Measurements from ENCODE around the gene CERS6.

- TF ChIP-seq ZNF565 (CRISPR knock-in tag; conservative IDR thresholded peaks at IDR 0.05; ENCODE audit: low read depth): no peak
- TF ChIP-seq ZFP30 (CRISPR knock-in tag; IDR thresholded peaks at IDR 0.05): no peak
- no peak for TF ChIP-seq ZFP3 (CRISPR knock-in tag; IDR thresholded peaks at IDR 0.05)
- no peak for TF ChIP-seq CSDC2 (CRISPR knock-in tag; IDR thresholded peaks at IDR 0.05)
- TF ChIP-seq, protein P1, sequence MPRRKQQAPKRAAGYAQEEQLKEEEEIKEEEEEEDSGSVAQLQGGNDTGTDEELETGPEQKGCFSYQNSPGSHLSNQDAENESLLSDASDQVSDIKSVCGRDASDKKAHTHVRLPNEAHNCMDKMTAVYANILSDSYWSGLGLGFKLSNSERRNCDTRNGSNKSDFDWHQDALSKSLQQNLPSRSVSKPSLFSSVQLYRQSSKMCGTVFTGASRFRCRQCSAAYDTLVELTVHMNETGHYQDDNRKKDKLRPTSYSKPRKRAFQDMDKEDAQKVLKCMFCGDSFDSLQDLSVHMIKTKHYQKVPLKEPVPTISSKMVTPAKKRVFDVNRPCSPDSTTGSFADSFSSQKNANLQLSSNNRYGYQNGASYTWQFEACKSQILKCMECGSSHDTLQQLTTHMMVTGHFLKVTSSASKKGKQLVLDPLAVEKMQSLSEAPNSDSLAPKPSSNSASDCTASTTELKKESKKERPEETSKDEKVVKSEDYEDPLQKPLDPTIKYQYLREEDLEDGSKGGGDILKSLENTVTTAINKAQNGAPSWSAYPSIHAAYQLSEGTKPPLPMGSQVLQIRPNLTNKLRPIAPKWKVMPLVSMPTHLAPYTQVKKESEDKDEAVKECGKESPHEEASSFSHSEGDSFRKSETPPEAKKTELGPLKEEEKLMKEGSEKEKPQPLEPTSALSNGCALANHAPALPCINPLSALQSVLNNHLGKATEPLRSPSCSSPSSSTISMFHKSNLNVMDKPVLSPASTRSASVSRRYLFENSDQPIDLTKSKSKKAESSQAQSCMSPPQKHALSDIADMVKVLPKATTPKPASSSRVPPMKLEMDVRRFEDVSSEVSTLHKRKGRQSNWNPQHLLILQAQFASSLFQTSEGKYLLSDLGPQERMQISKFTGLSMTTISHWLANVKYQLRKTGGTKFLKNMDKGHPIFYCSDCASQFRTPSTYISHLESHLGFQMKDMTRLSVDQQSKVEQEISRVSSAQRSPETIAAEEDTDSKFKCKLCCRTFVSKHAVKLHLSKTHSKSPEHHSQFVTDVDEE (CRISPR knock-in tag; IDR thresholded peaks at IDR 0.05): no peak
- TF ChIP-seq ZNF8 (CRISPR knock-in tag; IDR thresholded peaks at IDR 0.05): no peak
- no peak for TF ChIP-seq PATZ1 (CRISPR knock-in tag; IDR thresholded peaks at IDR 0.05; ENCODE audit: borderline replicate concordance)
- TF ChIP-seq ISL1 (CRISPR knock-in tag; IDR thresholded peaks at IDR 0.05): no peak
- TF ChIP-seq ESRRG (CRISPR knock-in tag; IDR thresholded peaks at IDR 0.05): no peak
- TF ChIP-seq ZC3H10 (CRISPR knock-in tag; IDR thresholded peaks at IDR 0.05): no peak
- no peak for TF ChIP-seq BACH2 (CRISPR knock-in tag; IDR thresholded peaks at IDR 0.05; ENCODE audit: borderline replicate concordance)
- no peak for TF ChIP-seq PPARA (CRISPR knock-in tag; IDR thresholded peaks at IDR 0.05; ENCODE audit: borderline replicate concordance)
- no peak for TF ChIP-seq ARNTL (CRISPR knock-in tag; IDR thresholded peaks at IDR 0.05; ENCODE audit: borderline replicate concordance, low read depth)
- TF ChIP-seq GLIS3 (CRISPR knock-in tag; IDR thresholded peaks at IDR 0.05): no peak
Measured at GRCh38 chr2:168611896-168612650, 156.0 kb downstream of the CERS6 start.
